ENCODE measurements around the gene USP32. TPM values are rescaled to one million over a fixed set of nuclear protein-coding genes. Genes with fewer than 3 reads are reported as not detected.
"Not testable (repeated sequence)": the region's sequence is repeated elsewhere in the genome, so short reads cannot be mapped to it uniquely, and the experiment has no call there.

Gene USP32
- total RNA-seq, 2 donors from 2014 or later, result 54.1 to 74.3 TPM

DNA sequence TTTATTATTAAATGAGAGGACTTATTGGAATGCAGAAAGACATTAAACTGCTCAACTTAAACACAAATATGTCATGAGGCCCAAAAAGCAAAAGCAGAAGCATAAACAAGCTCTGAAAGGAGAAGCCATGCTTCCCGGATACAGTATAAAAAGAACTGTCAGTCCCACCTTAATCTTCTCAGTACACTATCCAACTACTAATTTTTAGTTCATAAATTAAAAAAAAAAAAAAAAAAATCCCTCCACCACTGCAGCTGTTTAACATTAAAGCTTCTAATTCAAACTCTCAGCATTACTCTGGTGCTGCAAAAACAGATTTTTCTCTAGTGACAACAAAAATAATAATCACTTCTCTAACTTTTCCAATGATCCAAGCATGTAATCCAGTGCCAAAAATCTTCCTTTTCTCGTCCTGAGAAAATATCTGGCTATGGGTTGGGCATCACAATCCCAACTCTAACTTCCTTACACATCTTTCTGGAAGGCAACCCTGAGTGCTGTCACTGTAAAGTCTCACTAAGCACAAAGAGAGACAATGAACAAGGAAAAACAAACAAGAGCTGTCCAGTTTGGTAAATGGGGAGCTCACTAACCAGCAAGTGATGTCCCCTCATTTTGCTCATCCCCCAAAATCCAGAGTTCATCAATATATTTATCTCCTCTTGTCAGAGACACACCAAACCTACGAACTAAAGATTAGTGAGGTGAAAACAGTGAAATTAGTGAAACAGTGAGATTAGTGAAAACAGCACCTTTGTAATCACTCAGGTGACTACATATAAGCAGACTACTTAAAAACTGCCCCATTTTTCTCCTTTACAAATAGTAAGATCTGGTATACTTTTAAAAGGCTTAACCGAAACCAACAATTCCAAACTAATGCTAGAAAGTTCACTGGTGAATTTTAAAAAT is 5.5 kb downstream of the USP32 start:
- Histone ChIP-seq H3K9ac (ENCODE audit: extremely low read depth, low read length, poor library complexity, severe bottlenecking) (no peak overlapping the region), H3K27ac (ENCODE audit: low read depth, low read length) (no peak overlapping the region), H3K27me3 (ENCODE audit: control insufficient read depth, insufficient read depth, low read length, poor library complexity, severe bottlenecking) (no peaks in the 10 kb centered on the region), H3K36me3 (ENCODE audit: control insufficient read depth, insufficient read depth, low read length) (no peaks in the 10 kb centered on the region), H3K4me3 (ENCODE audit: low read length) (no peak overlapping the region), H3K4me1 (ENCODE audit: control insufficient read depth, insufficient read depth, low read length) (no peaks in the 10 kb centered on the region), H3K9me3 (ENCODE audit: control insufficient read depth, low read length) (no peaks in the 10 kb centered on the region)
- TF ChIP-seq, protein P1, sequence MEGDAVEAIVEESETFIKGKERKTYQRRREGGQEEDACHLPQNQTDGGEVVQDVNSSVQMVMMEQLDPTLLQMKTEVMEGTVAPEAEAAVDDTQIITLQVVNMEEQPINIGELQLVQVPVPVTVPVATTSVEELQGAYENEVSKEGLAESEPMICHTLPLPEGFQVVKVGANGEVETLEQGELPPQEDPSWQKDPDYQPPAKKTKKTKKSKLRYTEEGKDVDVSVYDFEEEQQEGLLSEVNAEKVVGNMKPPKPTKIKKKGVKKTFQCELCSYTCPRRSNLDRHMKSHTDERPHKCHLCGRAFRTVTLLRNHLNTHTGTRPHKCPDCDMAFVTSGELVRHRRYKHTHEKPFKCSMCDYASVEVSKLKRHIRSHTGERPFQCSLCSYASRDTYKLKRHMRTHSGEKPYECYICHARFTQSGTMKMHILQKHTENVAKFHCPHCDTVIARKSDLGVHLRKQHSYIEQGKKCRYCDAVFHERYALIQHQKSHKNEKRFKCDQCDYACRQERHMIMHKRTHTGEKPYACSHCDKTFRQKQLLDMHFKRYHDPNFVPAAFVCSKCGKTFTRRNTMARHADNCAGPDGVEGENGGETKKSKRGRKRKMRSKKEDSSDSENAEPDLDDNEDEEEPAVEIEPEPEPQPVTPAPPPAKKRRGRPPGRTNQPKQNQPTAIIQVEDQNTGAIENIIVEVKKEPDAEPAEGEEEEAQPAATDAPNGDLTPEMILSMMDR (conservative IDR thresholded peaks at IDR 0.05), result no peak
- peak overlapping the region; percentile 45 for H3K4me3 Mint-ChIP-seq
- peaks cover 62% of the 10 kb centered on the region for H3K4me1 Mint-ChIP-seq
- H3K9me3 Mint-ChIP-seq, result no peaks in the 10 kb centered on the region
- H3K36me3 Mint-ChIP-seq (ENCODE audit: low read depth), result peaks cover 4% of the 10 kb centered on the region
- no peak for DNase-seq
- WGBS, 2 experiments (ENCODE audit: insufficient coverage in 1 of 2, insufficient read length in 1 of 2), result 64% methylated on average over 3 of the region's 4 CpGs; no CpG with 5 or more reads in 1 of the 2 experiments
- peak overlapping the region; percentile 91 for H3K27ac Mint-ChIP-seq
- H3K27me3 Mint-ChIP-seq (ENCODE audit: insufficient read depth), result no peaks in the 10 kb centered on the region

DNA sequence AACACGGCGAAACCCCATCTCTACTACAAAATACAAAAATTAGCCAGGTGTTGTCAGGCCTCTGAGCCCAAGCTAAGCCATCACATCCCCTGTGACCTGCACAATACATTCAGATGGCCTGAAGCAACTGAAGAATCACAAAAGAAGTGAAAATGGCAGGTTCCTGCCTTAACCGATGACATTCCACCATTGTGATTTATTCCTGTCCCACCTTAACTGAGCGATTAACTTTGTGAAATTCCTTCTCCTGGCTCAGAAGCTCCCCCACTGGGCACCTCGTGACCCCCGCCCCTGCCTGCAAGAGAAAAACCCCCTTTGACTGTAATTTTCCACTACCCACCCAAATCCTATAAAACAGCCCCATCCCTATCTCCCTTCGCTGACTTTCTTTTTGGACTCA is 7.0 kb downstream of the USP32 start:
- H3K36me3 ChIP-seq (ENCODE audit: control insufficient read depth, insufficient read depth, low read length); H3K9me3 Mint-ChIP-seq; H3K27me3 Mint-ChIP-seq (ENCODE audit: insufficient read depth); H3K9me3 ChIP-seq (ENCODE audit: control insufficient read depth, low read length); H3K4me1 ChIP-seq (ENCODE audit: control insufficient read depth, insufficient read depth, low read length); H3K27ac ChIP-seq (ENCODE audit: low read depth, low read length); H3K27me3 ChIP-seq (ENCODE audit: control insufficient read depth, insufficient read depth, low read length, poor library complexity, severe bottlenecking); H3K36me3 Mint-ChIP-seq (ENCODE audit: low read depth); H3K4me3 ChIP-seq (ENCODE audit: low read length); H3K9ac ChIP-seq (ENCODE audit: extremely low read depth, low read length, poor library complexity, severe bottlenecking): not testable (repeated sequence)
- 66 to 80% methylated on average over 7 of the region's 7 CpGs for WGBS, 2 experiments (ENCODE audit: insufficient coverage in 1 of 2, insufficient read length in 1 of 2)
- Mint-ChIP-seq H3K4me1 (peaks cover 51% of the 10 kb centered on the region), H3K27ac (peak overlapping the region; percentile 92), H3K4me3 (peak overlapping the region; percentile 45)
- peak; percentile 94 for DNase-seq

DNA sequence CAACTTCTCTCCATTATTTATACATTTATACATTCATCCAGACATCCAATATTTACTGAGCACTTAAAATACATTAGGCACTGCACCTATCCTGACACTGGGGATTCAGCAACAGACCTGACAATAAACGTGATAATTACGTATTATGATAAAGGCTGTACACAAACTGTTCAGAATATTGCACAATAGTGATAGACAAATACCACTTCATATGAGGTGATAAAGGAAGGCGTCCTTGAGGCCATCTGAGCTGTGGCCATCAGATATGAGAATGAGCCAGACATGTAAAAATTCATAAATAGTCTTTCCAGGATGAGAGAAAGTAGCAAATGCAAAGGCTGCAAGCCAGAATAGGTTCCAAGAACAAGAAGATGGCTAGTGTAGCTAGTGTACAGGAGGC is 8.6 kb downstream of the USP32 start:
- peaks cover 3% of the 10 kb centered on the region for H3K36me3 ChIP-seq (ENCODE audit: control insufficient read depth, insufficient read depth, low read length)
- H3K9me3 ChIP-seq (ENCODE audit: control insufficient read depth, low read length), result no peaks in the 10 kb centered on the region
- H3K4me1 ChIP-seq (ENCODE audit: control insufficient read depth, insufficient read depth, low read length), result no peaks in the 10 kb centered on the region
- no peak overlapping the region for H3K4me3 ChIP-seq (ENCODE audit: low read length)
- H3K27me3 ChIP-seq (ENCODE audit: control insufficient read depth, insufficient read depth, low read length, poor library complexity, severe bottlenecking), result no peaks in the 10 kb centered on the region
- H3K27ac ChIP-seq (ENCODE audit: low read depth, low read length), result no peak overlapping the region
- Mint-ChIP-seq H3K9me3 (no peaks in the 10 kb centered on the region), H3K4me1 (peaks cover 41% of the 10 kb centered on the region), H3K27me3 (ENCODE audit: insufficient read depth) (no peaks in the 10 kb centered on the region), H3K4me3 (no peak overlapping the region), H3K36me3 (ENCODE audit: low read depth) (peaks cover 4% of the 10 kb centered on the region), H3K27ac (peak overlapping the region; percentile 44)
- WGBS, 2 experiments (ENCODE audit: insufficient coverage in 1 of 2, insufficient read length in 1 of 2), result 92 to 99% methylated on average over 2 to 3 of the region's 3 CpGs
- DNase-seq, result no peak
- TF ChIP-seq, protein P1 (conservative IDR thresholded peaks at IDR 0.05), result no peak
- H3K9ac ChIP-seq (ENCODE audit: extremely low read depth, low read length, poor library complexity, severe bottlenecking), result no peak overlapping the region

Data from endodermal cell (in vitro differentiated cells).